ENCODE measurements around the gene RPL29.
"Not testable (repeated sequence)": the region's sequence is repeated elsewhere in the genome, so short reads cannot be mapped to it uniquely, and the experiment has no call there.

The RPL29 gene

GRCh38 chr3:52039426-52039825 lies 43.7 kb upstream of the RPL29 start:
- no peak for TF ChIP-seq CTCF (IDR thresholded peaks at IDR 0.05; ENCODE audit: insufficient read depth, low read depth, low read length, missing control alignments)
- DNase-seq (ENCODE audit: low read depth): no peak
- H3K4me3 ChIP-seq (ENCODE audit: low read length): no peak overlapping the region

GRCh38 chr3:52038227-52038626 lies 42.5 kb upstream of the RPL29 start:
- TF ChIP-seq CTCF (IDR thresholded peaks at IDR 0.05; ENCODE audit: insufficient read depth, low read depth, low read length, missing control alignments): no peak
- no peak overlapping the region for H3K4me3 ChIP-seq (ENCODE audit: low read length)
- DNase-seq (ENCODE audit: low read depth): peak; percentile 82

GRCh38 chr3:52037291-52037690 lies 41.6 kb upstream of the RPL29 start:
- no peak for TF ChIP-seq CTCF (IDR thresholded peaks at IDR 0.05; ENCODE audit: insufficient read depth, low read depth, low read length, missing control alignments)
- no peak overlapping the region for H3K4me3 ChIP-seq (ENCODE audit: low read length)
- no peak for DNase-seq (ENCODE audit: low read depth)

GRCh38 chr3:52036829-52037228 lies 41.1 kb upstream of the RPL29 start:
- H3K4me3 ChIP-seq (ENCODE audit: low read length): no peak overlapping the region
- DNase-seq (ENCODE audit: low read depth): no peak
- TF ChIP-seq CTCF (IDR thresholded peaks at IDR 0.05; ENCODE audit: insufficient read depth, low read depth, low read length, missing control alignments): peak; percentile 13

GRCh38 chr3:52036222-52036694 lies 40.6 kb upstream of the RPL29 start:
- no peak for DNase-seq (ENCODE audit: low read depth)
- no peak for TF ChIP-seq CTCF (IDR thresholded peaks at IDR 0.05; ENCODE audit: insufficient read depth, low read depth, low read length, missing control alignments)
- no peak overlapping the region for H3K4me3 ChIP-seq (ENCODE audit: low read length)

GRCh38 chr3:52034651-52035050 lies 39.0 kb upstream of the RPL29 start:
- H3K4me3 ChIP-seq (ENCODE audit: low read length): no peak overlapping the region
- TF ChIP-seq CTCF (IDR thresholded peaks at IDR 0.05; ENCODE audit: insufficient read depth, low read depth, low read length, missing control alignments): no peak
- no peak for DNase-seq (ENCODE audit: low read depth)

GRCh38 chr3:52034212-52034611 lies 38.5 kb upstream of the RPL29 start:
- DNase-seq (ENCODE audit: low read depth): no peak
- no peak overlapping the region for H3K4me3 ChIP-seq (ENCODE audit: low read length)
- TF ChIP-seq CTCF (IDR thresholded peaks at IDR 0.05; ENCODE audit: insufficient read depth, low read depth, low read length, missing control alignments): no peak

GRCh38 chr3:52033748-52034147 lies 38.1 kb upstream of the RPL29 start:
- not testable (repeated sequence) for DNase-seq (ENCODE audit: low read depth); H3K4me3 ChIP-seq (ENCODE audit: low read length)
